ENCODE measurements around the gene MYO6.

The MYO6 gene

DNA sequence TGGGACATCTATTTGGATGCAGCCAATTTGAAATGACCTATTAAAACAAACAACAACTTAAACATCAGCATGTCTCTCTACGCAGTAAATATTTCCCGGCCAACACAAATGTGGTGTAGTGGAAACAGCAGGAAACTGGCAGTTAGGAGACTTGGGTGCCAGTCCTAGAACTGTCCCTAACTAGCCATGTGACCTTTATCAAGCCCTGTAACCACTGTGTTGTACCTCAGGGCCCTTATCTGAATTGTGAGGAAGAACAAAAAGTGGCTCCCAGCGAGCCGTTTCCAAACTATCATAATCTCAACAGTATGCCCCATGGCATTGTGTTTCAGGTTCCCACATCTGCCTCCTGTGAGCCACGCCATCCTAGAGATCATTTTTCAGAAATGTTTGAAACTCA lies 198.9 kb downstream of the MYO6 start:
- ATAC-seq (no peak), DNase-seq (no peak)

DNA sequence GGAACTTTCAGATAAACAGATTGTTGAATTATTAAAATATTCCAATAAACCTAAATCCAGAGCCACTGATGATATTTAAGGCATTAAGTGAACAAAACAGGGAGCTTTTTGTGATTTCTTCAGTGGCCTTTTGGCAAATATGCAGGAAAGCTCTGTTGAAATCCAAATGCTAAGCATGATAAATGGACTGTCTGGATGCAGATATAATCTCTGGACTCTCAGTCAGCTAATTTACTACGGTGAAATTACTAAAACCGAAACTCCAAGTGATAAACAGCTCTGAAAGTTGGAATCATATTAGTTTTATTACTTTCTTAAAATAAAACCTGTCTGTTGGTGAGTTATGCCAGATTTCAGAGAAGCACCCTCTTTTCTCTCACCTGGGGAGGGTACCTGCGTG lies 203.1 kb downstream of the MYO6 start:
- ATAC-seq (no peak), DNase-seq (no peak)

DNA sequence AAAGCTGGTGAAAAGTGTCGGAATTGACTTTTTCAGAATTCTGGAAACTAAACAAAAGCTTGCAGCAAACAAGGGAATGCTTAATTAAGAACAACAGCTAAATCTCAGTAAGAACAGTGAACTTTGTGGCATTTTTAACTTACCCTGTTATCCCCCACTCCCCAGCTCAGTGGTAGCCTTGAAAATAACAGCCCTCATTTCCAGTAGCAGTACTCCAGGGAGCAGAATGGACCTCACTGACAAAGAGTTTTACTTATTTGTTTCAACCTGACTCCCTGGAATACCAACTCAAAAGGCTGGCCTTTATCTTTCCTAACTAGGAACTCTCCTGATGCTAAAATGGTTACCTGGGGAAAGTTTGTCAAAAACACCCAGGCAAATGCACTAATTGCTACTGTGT lies 214.5 kb downstream of the MYO6 start:
- DNase-seq (no peak), ATAC-seq (no peak)

DNA sequence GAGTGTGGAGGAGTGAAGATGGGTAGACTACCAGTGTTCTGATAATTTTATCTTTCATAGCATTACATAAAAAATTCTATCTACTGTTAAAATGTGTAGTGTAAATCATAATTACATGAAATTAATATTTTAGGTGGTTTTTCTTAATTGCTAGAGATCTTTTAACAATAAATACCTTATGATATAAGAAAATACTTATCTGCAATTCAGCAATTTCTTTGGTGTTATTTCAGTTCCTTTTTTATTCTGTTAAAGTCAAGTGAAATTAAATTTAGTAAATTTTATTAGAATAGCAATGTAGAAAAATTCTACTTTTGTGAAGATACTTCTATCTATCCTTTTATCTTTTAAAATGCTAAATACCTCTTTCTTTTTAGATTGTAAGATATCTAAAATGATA lies 219.1 kb downstream of the MYO6 start:
- DNase-seq: no peak
- no peak for ATAC-seq
